Measurements from ENCODE around the gene LPO.

DNA sequence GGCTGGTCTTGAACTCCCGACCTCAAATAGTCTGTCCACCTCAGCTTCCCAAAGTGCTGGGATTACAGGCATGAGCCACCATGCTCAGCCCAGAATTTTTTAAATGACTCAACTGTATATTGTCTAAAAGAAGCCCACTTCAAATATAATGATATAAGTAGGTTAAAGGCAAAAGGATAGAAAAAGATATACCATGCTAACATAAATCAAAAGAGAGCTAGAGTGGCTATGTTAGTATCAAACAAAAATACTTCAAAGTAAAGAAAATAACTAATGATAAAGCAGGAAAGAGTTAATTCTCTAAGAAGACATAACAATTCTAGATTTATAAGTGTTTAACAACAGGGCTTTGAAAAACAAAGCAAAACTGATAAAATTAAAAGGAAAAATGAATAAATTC lies 55.6 kb downstream of the LPO start:
- TF ChIP-seq, protein P1, sequence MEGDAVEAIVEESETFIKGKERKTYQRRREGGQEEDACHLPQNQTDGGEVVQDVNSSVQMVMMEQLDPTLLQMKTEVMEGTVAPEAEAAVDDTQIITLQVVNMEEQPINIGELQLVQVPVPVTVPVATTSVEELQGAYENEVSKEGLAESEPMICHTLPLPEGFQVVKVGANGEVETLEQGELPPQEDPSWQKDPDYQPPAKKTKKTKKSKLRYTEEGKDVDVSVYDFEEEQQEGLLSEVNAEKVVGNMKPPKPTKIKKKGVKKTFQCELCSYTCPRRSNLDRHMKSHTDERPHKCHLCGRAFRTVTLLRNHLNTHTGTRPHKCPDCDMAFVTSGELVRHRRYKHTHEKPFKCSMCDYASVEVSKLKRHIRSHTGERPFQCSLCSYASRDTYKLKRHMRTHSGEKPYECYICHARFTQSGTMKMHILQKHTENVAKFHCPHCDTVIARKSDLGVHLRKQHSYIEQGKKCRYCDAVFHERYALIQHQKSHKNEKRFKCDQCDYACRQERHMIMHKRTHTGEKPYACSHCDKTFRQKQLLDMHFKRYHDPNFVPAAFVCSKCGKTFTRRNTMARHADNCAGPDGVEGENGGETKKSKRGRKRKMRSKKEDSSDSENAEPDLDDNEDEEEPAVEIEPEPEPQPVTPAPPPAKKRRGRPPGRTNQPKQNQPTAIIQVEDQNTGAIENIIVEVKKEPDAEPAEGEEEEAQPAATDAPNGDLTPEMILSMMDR (IDR thresholded peaks at IDR 0.05; ENCODE audit: low read depth, low read length, poor library complexity, severe bottlenecking) = no peak
- TF ChIP-seq EZH2phosphoT487 (IDR thresholded peaks at IDR 0.05; ENCODE audit: borderline replicate concordance, low read length) = no peak
